Gastrocnemius medialis (tissue), 4 donors: ENCODE measurements around the gene LHFPL2. TPM values are rescaled to one million over a fixed set of nuclear protein-coding genes. Genes with fewer than 3 reads are reported as not detected.

Source experiments
- ATAC-seq, 2 donors: fragments of 150-250 bp; one replicate each; pipeline ENCODE4 v1.9.1; 2016
- DNase-seq, 2 donors: peaks; one replicate each; pipeline ENCODE4 v3.0.0-alpha.2; 2019
- H3K27ac ChIP-seq, 4 donors: fragments of 200-600 bp; sonication (generic); 1 replicate in 1 of 4; 2 replicates in 3 of 4; pipeline ENCODE4 v1.5.1; 2016 to 2018; ENCODE audit warnings: mild to moderate bottlenecking in 2 of 4, moderate library complexity in 1 of 4
- H3K27me3 ChIP-seq, 3 donors: fragments of 200-600 bp; sonication (generic) in 2 of 3; 1 replicate in 1 of 3; 2 replicates in 2 of 3; pipeline versions ENCODE4 v1.5.1 to v1.6.0; 2016 to 2019; ENCODE audit warnings: mild to moderate bottlenecking in 1 of 3, moderate library complexity in 1 of 3
- H3K36me3 ChIP-seq, 2 donors: fragments of 200-600 bp; sonication (generic) in 1 of 2; one replicate each; pipeline ENCODE4 v1.5.1; 2017 to 2018
- H3K4me1 ChIP-seq, 2 donors: fragments of 200-600 bp; sonication (generic) in 1 of 2; one replicate each; pipeline ENCODE4 v1.5.1; 2016 to 2017; ENCODE audit warnings: mild to moderate bottlenecking in 2 of 2
- H3K4me3 ChIP-seq, 4 donors: fragments of 200-600 bp; sonication (generic) in 3 of 4; 1 replicate in 1 of 4; 2 replicates in 3 of 4; pipeline ENCODE4 v1.5.1; 2016 to 2019; ENCODE audit warnings: mild to moderate bottlenecking in 2 of 4
- H3K9me3 ChIP-seq, 3 donors: fragments of 200-600 bp; sonication (generic) in 2 of 3; 1 replicate in 1 of 3; 2 replicates in 2 of 3; pipeline ENCODE4 v1.5.1; 2016 to 2019
- POLR2A ChIP-seq, 2 donors: fragments of 450-650 bp; IDR thresholded peaks; one replicate each; pipeline ENCODE4 v1.6.1; 2017; ENCODE audit warnings: antibody characterized with exemption in 2 of 2, mild to moderate bottlenecking in 2 of 2, moderate library complexity in 2 of 2
- in situ Hi-C, 4 donors: fragments of 200-750 bp; cut with MboI; loops; one replicate each; pipeline versions ENCODE4 v1.15.0 to v1.8.0; 2017; ENCODE audit warnings: low sequenced_read_pairs in 4 of 4
- intact Hi-C: fragments of 100-400 bp; cut with DNase I; formaldehyde crosslinking; loops from one replicate; pipeline ENCODE4 v1.15.1; 2023; ENCODE audit warnings: low total_unique reads
- total RNA-seq, 4 donors: library from RNA; depleted of rRNA; stranded (reverse); fragments of >200 nt; gene quantifications; one replicate each; pipeline versions ENCODE4 v1.1.0 to v1.2.3, GENCODE V29; 2016
- TF ChIP-seq, protein P1 (sequence below), 5 experiments: fragments of 450-650 bp in 3 of 5; fragments of 200-600 bp in 2 of 5; sonication (generic) in 2 of 5; IDR thresholded peaks in 4 of 5; conservative IDR thresholded peaks in 1 of 5; 1 replicate in 4 of 5; 2 replicates in 1 of 5; pipeline ENCODE4 v1.5.1; 2016 to 2019; ENCODE audit warnings: antibody characterized with exemption in 5 of 5, mild to moderate bottlenecking in 3 of 5, moderate library complexity in 3 of 5

LHFPL2 gene
- total RNA-seq, 4 donors from 2014 or later: 3.4 to 4.7 (median 3.5) TPM

DNA sequence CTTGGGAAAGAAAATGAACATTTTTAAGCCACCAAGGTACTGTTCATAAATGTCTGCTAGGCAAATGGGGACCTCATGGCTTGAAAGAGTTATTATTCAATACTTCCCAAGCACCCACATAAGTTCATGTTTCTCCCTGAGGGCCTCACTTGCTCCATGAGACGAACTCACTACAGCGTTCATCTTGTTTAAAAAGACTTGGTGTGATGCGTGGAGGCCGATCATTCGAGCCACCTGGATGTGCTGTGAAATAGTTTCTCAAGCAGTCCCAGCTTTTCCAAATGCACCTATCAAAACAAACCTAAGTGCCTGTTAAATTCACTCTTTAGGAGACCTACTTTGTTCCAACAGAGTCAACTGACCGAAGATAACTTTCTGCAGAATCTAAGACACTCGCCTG, 103.2 kb downstream of the LHFPL2 start:
- ATAC-seq (no peak), DNase-seq (no peak)
- in situ Hi-C loops: loop anchor here in 2 of 4 donors (25.0 kb wide), 2 partner anchors 92 to 417 kb away; partner anchors contain the start of gene LHFPL2 (in 1 of the 2)
- Histone ChIP-seq H3K4me1 (peaks cover 20 to 25% of the 10 kb centered on the region in 2 donors), H3K36me3 (no peaks in the 10 kb centered on the region), H3K27ac (no peak overlapping the region), H3K4me3 (no peak overlapping the region), H3K9me3 (no peaks in the 10 kb centered on the region), H3K27me3 (no peaks in the 10 kb centered on the region)
- intact Hi-C loops: loop anchor here (10.0 kb wide), 1 partner anchor 99 kb away; the partner anchor contains the start of gene LHFPL2
- TF ChIP-seq, protein P1, sequence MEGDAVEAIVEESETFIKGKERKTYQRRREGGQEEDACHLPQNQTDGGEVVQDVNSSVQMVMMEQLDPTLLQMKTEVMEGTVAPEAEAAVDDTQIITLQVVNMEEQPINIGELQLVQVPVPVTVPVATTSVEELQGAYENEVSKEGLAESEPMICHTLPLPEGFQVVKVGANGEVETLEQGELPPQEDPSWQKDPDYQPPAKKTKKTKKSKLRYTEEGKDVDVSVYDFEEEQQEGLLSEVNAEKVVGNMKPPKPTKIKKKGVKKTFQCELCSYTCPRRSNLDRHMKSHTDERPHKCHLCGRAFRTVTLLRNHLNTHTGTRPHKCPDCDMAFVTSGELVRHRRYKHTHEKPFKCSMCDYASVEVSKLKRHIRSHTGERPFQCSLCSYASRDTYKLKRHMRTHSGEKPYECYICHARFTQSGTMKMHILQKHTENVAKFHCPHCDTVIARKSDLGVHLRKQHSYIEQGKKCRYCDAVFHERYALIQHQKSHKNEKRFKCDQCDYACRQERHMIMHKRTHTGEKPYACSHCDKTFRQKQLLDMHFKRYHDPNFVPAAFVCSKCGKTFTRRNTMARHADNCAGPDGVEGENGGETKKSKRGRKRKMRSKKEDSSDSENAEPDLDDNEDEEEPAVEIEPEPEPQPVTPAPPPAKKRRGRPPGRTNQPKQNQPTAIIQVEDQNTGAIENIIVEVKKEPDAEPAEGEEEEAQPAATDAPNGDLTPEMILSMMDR (IDR thresholded peaks at IDR 0.05 in 4 of 5, conservative IDR thresholded peaks at IDR 0.05 in 1 of 5): no peak
- no peak for TF ChIP-seq POLR2A (IDR thresholded peaks at IDR 0.05)

DNA sequence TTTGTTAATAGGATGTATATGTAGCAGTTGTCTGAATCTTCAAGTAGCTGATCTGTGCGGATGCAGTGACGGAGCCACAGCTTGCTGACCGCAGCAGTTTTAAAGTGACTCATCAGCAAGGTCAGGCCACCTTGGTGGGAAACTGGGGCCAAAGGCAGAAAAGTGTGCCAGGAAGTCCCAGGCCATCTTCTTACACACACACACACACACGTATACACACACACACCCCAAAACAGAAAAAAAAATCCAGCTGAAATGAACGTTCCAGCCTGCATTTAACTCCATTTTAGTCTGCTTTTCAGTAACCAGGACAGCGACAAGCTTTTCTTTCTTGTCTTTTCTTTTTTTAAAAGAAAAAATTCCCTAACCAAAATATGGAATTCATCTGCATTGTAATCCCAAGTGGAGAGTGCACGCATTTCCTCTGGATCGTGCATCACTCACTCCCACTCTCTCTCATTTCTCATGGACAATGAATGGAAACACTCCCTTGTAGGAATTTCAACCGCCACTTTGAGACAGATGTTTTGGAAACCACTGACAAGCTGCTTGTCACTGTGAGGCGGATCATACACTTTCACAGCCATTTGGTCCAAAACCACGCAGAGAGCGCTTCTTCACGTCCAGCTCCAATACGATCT, 103.9 kb downstream of the LHFPL2 start:
- in situ Hi-C loops: loop anchor here in 2 of 4 donors (25.0 kb wide), 2 partner anchors 93 to 418 kb away; partner anchors contain the start of gene LHFPL2 (in 1 of the 2)
- H3K27ac ChIP-seq: no peak overlapping the region
- intact Hi-C loops: loop anchor here (10.0 kb wide), 1 partner anchor 100 kb away; the partner anchor contains the start of gene LHFPL2
- H3K4me3 ChIP-seq: no peak overlapping the region
- DNase-seq (no peak), ATAC-seq (no peak)
- no peaks in the 10 kb centered on the region for H3K9me3 ChIP-seq
- TF ChIP-seq, protein P1 (IDR thresholded peaks at IDR 0.05 in 4 of 5, conservative IDR thresholded peaks at IDR 0.05 in 1 of 5): no peak
- no peak for TF ChIP-seq POLR2A (IDR thresholded peaks at IDR 0.05)
- no peaks in the 10 kb centered on the region for H3K36me3 ChIP-seq
- no peaks in the 10 kb centered on the region for H3K27me3 ChIP-seq
- peaks cover 20 to 25% of the 10 kb centered on the region in 2 donors for H3K4me1 ChIP-seq

- DNase-seq (no peak), ATAC-seq (no peak)
- in situ Hi-C loops (loop anchor here in 2 of 4 donors (25.0 kb wide), 2 partner anchors 93 to 418 kb away; partner anchors contain the start of gene LHFPL2 (in 1 of the 2)), intact Hi-C loops (loop anchor here (10.0 kb wide), 1 partner anchor 101 kb away; the partner anchor contains the start of gene LHFPL2)
- no peaks in the 10 kb centered on the region for H3K9me3 ChIP-seq
- H3K4me3 ChIP-seq: no peak overlapping the region
- no peaks in the 10 kb centered on the region for H3K27me3 ChIP-seq
- H3K27ac ChIP-seq: no peak overlapping the region
- peaks cover 20 to 24% of the 10 kb centered on the region in 2 donors for H3K4me1 ChIP-seq
- TF ChIP-seq, protein P1 (IDR thresholded peaks at IDR 0.05 in 4 of 5, conservative IDR thresholded peaks at IDR 0.05 in 1 of 5): no peak
- no peak for TF ChIP-seq POLR2A (IDR thresholded peaks at IDR 0.05)
- H3K36me3 ChIP-seq: no peaks in the 10 kb centered on the region
These were observed 104.7 kb downstream of the LHFPL2 start for GRCh38 chr5:78543916-78544315.

GRCh38 chr5:78543292-78543691, 105.3 kb downstream of the LHFPL2 start:
- DNase-seq: no peak
- Histone ChIP-seq H3K4me3 (no peak overlapping the region), H3K4me1 (peaks cover 18 to 20% of the 10 kb centered on the region in 2 donors), H3K36me3 (no peaks in the 10 kb centered on the region), H3K27ac (no peak overlapping the region), H3K9me3 (no peaks in the 10 kb centered on the region), H3K27me3 (no peaks in the 10 kb centered on the region)
- ATAC-seq: no peak
- in situ Hi-C loops: loop anchor here in 2 of 4 donors (25.0 kb wide), 2 partner anchors 94 to 419 kb away; partner anchors contain the start of gene LHFPL2 (in 1 of the 2)
- TF ChIP-seq, protein P1 (IDR thresholded peaks at IDR 0.05 in 4 of 5, conservative IDR thresholded peaks at IDR 0.05 in 1 of 5): no peak
- TF ChIP-seq POLR2A (IDR thresholded peaks at IDR 0.05): no peak
- intact Hi-C loops: loop anchor here (10.0 kb wide), 1 partner anchor 102 kb away; the partner anchor contains the start of gene LHFPL2
